ENCODE results near the gene SURF2.
"Not testable (repeated sequence)": the region's sequence is repeated elsewhere in the genome, so short reads cannot be mapped to it uniquely, and the experiment has no call there.

The SURF2 gene

GRCh38 chr9:133356391-133357091 lies at the start of gene SURF2, which contains the start of gene SURF1:
SURF2 (plus strand) TSS chr9:133356550; CDS start chr9:133356593, 43 bp downstream.
SURF1 (minus strand) TSS chr9:133356487; CDS start chr9:133356453, 34 bp downstream.
- DNase-seq (ENCODE audit: low read depth), result no peak

GRCh38 chr9:133307301-133307700 lies 49.0 kb upstream of the SURF2 start:
- DNase-seq (ENCODE audit: low read depth), result no peak

- DNase-seq (ENCODE audit: low read depth), result no peak
Measured at GRCh38 chr9:133309608-133310007, 46.7 kb upstream of the SURF2 start.

DNA sequence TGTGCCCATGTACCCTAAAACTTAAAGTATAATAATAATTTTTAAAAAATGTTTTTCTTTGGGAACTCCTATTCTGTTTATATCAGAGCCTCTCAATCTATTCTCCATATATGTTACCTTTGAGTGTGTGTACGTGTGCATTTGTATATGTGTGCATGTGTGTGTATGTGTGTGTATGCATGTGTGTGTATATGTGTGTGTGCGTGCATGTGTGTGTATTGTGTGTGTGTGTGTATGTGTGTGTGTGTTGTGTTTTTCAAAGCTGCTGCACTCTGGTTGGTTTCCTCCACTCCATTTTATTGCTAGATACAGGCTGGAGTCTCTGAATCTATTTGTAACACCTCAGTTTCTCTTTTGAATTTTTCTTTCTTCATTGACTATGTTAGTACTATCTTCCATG lies 40.4 kb upstream of the SURF2 start:
- no peak for DNase-seq (ENCODE audit: low read depth)

DNA sequence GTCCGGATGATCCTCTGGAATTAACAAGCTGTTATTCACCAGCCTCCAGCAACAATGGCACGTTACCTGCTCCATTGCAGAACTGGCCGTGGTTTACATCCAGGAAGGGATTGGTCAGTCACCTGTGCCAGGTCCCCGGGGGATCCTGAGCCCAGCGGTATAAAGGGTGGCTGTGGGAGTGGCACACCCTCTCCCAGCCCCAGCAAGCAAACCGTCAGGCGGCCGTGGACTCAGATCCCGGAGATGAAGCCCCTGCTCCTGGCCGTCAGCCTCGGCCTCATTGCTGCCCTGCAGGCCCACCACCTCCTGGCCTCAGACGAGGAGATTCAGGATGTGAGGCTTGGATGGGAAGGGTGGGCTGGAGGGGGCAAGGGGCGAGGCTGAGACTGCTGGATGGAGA lies 38.8 kb upstream of the SURF2 start:
- not testable (repeated sequence) for DNase-seq (ENCODE audit: low read depth)

- DNase-seq (ENCODE audit: low read depth), result no peak
Measured at GRCh38 chr9:133320421-133320881, 35.9 kb upstream of the SURF2 start.

GRCh38 chr9:133321411-133321935 lies 34.9 kb upstream of the SURF2 start:
- no peak for DNase-seq (ENCODE audit: low read depth)

GRCh38 chr9:133322701-133323100 lies 33.6 kb upstream of the SURF2 start:
- DNase-seq (ENCODE audit: low read depth), result no peak

- no peak for DNase-seq (ENCODE audit: low read depth)
Measured at GRCh38 chr9:133323211-133323610, 33.1 kb upstream of the SURF2 start.

DNA sequence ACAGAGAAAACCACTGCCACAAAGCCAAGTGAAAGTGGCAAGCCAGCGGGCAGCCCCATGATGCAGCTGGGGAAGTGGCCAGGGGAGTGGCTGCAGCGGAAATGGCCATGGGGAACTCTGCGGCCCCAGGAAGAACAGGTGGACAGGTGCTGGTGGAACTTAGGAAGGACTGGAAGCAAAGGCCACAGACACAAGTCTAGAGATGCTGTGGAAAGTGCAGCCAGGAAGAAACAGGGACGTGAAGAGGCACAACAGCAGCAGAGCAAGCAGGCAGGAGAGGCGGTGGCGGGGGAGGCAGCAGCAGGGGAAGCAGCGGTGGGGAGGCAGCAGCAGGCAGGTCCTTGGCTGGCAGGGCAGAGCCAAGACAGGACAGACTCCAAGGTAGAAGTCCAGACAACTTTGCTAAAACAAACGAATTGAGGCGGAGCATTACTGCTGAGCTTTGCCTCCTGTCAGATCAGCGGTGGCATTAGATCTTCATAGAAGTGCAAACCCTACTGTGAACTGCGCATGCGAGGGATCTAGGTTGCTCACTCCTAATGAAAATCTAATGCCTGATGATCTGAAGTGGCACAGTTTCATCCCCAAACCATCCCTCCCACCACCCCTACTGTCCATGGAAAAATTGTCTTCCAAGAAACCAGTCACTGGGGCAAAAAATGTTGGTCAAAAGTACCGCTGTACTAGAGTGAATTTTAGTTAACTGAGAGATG lies 32.2 kb upstream of the SURF2 start:
- no peak for DNase-seq (ENCODE audit: low read depth)

DNA sequence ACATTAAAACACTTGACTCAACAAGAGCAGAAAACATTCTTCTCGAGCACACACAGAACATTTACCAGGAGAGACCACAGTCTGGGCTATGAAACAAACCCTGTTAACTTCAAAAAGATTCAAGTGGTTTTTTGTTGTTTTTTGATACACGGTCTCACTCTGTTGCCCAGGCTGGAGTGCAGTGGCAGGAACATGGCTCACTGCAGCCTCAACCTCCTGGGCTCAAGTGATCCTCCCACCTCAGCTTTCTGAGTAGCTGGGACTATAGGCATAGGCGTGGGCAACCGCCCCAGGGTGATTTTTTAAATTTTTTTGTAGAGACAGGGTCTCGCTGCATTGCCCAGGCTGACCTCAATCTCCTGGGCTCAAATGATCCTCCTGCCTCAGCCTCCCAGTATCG lies 29.3 kb upstream of the SURF2 start:
- DNase-seq (ENCODE audit: low read depth), result not testable (repeated sequence)

DNA sequence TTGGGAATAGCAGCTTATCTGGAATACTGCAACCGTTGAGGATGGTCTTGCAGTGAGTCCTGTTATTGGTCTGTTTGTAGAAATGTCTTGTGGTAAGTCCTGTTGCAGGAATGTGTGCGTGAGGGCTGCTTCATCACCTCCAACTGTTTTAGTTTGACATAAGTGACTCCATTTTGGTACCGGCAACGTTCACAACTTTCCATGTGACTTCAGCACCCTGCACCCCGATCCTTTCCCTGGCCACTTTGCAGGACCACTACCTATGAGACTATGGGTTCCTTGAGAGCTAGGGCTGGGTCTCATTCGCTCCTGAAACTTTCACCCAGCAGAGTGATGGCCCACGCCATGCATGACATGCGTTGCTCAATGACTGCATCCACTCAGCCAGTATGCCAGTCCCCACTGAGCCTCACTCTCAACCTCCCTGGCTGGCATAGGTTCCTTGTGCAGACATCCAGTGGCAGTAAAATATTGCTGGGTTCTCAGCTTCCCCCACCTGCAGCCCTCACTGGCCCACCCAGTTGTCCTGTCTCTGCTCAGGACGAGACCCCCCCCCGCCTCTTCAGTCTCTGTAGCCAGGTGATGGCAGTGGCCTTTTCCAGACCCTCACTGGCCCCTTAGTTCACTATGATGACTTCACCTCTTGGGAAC lies 28.4 kb upstream of the SURF2 start:
- no peak for DNase-seq (ENCODE audit: low read depth)

DNA sequence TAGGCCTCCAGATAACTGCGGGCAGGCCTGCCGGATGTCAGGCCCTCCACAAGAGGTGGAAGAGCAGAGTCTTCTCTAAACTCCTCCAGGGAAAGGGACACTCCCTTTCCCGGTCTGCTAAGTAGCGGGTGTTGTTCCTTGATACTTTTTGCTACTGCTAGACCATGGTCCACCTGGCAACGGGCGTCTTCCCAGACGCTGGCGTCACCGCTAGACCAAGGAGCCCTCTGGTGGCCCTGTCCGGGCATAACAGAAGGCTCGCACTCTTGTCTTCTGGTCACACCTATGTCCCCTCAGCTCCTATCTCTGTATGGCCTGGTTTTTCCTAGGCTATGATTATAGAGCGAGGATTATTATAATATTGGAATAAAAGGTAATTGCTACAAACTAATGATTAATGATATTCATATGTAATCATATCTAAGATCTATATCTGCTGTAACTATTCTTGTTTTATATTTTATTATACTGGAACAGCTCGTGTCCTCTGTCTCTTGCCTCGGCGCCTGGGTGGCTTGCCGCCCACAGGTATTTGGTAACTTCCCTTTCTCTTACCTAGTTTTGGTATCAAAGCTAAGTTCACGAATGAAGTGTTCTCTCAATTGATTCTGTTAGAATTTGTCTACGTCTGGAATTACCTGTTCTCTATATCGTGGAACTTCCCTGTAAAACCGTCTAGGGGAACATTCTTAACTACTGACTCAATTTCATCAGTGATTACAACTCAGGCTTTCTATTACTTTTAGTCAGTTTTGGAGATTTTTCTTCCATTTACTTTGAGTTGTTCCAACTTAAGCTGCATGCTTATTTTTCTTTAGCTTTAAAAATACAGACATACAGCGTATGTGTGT lies 26.8 kb upstream of the SURF2 start:
- DNase-seq (ENCODE audit: low read depth), result not testable (repeated sequence)

GRCh38 chr9:133331221-133331620 lies 25.1 kb upstream of the SURF2 start:
- DNase-seq (ENCODE audit: low read depth), result no peak

- DNase-seq (ENCODE audit: low read depth), result no peak
Measured at GRCh38 chr9:133331641-133332380, 24.5 kb upstream of the SURF2 start.

GRCh38 chr9:133332381-133332730 lies 24.0 kb upstream of the SURF2 start:
- no peak for DNase-seq (ENCODE audit: low read depth)

- DNase-seq (ENCODE audit: low read depth), result no peak
Measured at GRCh38 chr9:133333011-133333410, 23.3 kb upstream of the SURF2 start.

DNA sequence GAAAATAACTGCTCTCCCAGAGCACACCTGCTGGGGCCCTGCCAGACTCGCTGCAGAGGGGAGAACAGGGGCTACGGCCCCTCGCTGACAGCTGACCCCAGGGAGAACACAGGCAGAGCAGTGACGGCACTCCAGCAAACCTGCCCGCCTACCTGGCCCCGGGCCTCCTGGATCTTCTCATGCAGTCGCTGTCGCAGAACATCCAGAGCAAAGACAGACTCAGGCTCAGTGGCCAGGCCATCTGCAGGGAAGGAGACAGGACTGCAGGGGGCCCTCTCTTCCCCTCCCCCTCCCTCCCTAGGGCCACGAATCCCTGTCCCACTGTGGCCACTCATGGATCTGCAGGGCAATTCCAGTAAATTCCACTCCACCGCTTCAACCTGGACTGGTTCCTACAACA lies 22.8 kb upstream of the SURF2 start:
- no peak for DNase-seq (ENCODE audit: low read depth)

DNA sequence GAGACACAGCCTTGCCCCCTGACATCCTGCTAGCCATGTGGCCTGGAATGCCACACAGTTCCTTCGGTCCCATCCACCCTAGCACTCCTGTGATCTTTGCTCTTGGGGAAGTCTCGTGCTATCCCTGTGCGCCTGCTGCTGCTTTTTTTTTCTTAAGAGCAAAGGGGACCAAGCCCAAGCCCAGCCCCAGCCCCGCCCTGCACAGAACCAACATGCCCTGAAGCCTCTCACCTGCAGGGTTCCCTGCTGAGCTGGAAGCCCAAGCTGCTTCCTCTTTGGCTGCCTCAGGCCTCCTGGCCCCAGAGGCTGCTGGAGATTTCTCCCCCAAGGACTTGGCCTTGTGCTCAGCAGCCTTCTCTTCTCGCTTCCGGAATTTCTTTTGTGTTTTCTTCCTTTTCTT lies 22.2 kb upstream of the SURF2 start:
- no peak for DNase-seq (ENCODE audit: low read depth)

DNA sequence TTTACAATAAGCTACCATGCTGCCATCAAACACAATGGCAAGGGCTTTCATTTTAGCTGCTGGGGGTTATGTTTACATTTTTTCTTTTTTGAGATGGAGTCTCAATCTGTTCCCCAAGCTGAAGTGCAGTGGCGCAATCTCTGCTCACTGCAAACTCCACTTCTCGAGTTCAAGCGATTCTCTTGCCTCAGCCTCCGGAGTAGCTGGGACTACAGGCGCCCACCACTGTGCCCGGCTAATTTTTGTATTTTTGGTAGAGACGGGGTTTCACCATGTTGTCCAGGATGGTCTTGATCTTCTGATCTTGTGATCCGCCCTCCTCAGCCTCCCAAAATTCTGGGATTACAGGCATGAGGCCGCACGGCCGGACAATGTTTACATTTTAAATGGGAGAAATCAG lies 21.5 kb upstream of the SURF2 start:
- DNase-seq (ENCODE audit: low read depth), result not testable (repeated sequence)

Measured in GM04503 (cell line).